CD14-positive monocyte (primary cell): ENCODE data around the gene PCYT2. TPM values are rescaled to one million over a fixed set of nuclear protein-coding genes. Genes with fewer than 3 reads are reported as not detected.

Source experiments
- DNase-seq, 3 donors: peaks; one replicate each; pipeline ENCODE4 v3.0.0-alpha.2; 2011 to 2022
- H2AFZ ChIP-seq: 2 replicates; pipeline ENCODE4 v1.6.0; 2012; ENCODE audit warnings: mild to moderate bottlenecking, low read depth, low read length, inconsistent platforms; ENCODE audit not compliant: insufficient read depth, poor library complexity, severe bottlenecking
- H3K27ac ChIP-seq, 2 donors: 1 replicate in 1 of 2; 2 replicates in 1 of 2; pipeline ENCODE4 v1.5.1; 2012 to 2013; ENCODE audit warnings: low read length in 2 of 2, control low read depth in 1 of 2, inconsistent platforms in 1 of 2, low read depth in 1 of 2, mild to moderate bottlenecking in 1 of 2
- H3K27me3 ChIP-seq, 2 donors: one replicate each; pipeline versions ENCODE4 v1.6.0 to v1.6.1; 2011 to 2013; ENCODE audit warnings: low read length in 2 of 2; ENCODE audit not compliant: control insufficient read depth in 2 of 2, insufficient read depth in 2 of 2
- H3K36me3 ChIP-seq, 2 donors: replicated peaks in 1 of 2; 1 replicate in 1 of 2; 2 replicates in 1 of 2; pipeline versions ENCODE4 v1.5.1 to v1.6.1; 2012 to 2013; ENCODE audit warnings: low read length in 2 of 2, control low read depth in 1 of 2, inconsistent platforms in 1 of 2, mild to moderate bottlenecking in 1 of 2; ENCODE audit not compliant: insufficient read depth in 2 of 2, control insufficient read depth in 1 of 2
- H3K4me1 ChIP-seq, 2 donors: 1 replicate in 1 of 2; 2 replicates in 1 of 2; pipeline versions ENCODE4 v1.5.1 to v1.6.1; 2012 to 2013; ENCODE audit warnings: low read length in 2 of 2, control low read depth in 1 of 2, inconsistent platforms in 1 of 2, mild to moderate bottlenecking in 1 of 2, moderate library complexity in 1 of 2; ENCODE audit not compliant: insufficient read depth in 2 of 2, control insufficient read depth in 1 of 2
- H3K4me2 ChIP-seq: replicated peaks from 2 replicates; pipeline ENCODE3; 2012; ENCODE audit warnings: low read length, moderate library complexity, mild to moderate bottlenecking; ENCODE audit not compliant: poor library complexity, severe bottlenecking; ENCODE audit errors: extremely low read depth
- H3K4me3 ChIP-seq, 3 experiments: fragments of 200-600 bp in 1 of 3; sonication (generic) in 1 of 3; replicated peaks in 1 of 3; 1 replicate in 2 of 3; 2 replicates in 1 of 3; pipeline ENCODE4 v1.5.1; 2011 to 2013; ENCODE audit warnings: low read length in 3 of 3, mild to moderate bottlenecking in 3 of 3, control low read depth in 2 of 3, low read depth in 2 of 3, inconsistent platforms in 1 of 3, moderate library complexity in 1 of 3
- H3K79me2 ChIP-seq: 2 replicates; pipeline ENCODE4 v1.6.0; 2012; ENCODE audit warnings: mild to moderate bottlenecking, control low read depth, inconsistent platforms, low read length, moderate library complexity; ENCODE audit not compliant: insufficient read depth
- H3K9ac ChIP-seq: 2 replicates; pipeline ENCODE4 v1.6.0; 2017; ENCODE audit warnings: low read length, mild to moderate bottlenecking; ENCODE audit not compliant: insufficient read depth, poor library complexity, severe bottlenecking
- H3K9me3 ChIP-seq, 2 donors: replicated peaks in 1 of 2; 1 replicate in 1 of 2; 2 replicates in 1 of 2; pipeline versions ENCODE4 v1.5.1 to v1.6.1; 2012 to 2013; ENCODE audit warnings: low read length in 2 of 2, control low read depth in 1 of 2; ENCODE audit not compliant: control insufficient read depth in 1 of 2, insufficient read depth in 1 of 2
- H4K20me1 ChIP-seq: 2 replicates; pipeline ENCODE4 v1.6.0; 2012; ENCODE audit warnings: mild to moderate bottlenecking, low read length, control low read depth, moderate library complexity; ENCODE audit not compliant: insufficient read depth
- H3K27ac Mint-ChIP-seq, 7 donors: one replicate each; pipeline ENCODE4 v1.8.0; 2020; ENCODE audit warnings: mild to moderate bottlenecking in 7 of 7, mixed read lengths in 7 of 7, moderate library complexity in 6 of 7, inconsistent platforms in 2 of 7
- H3K27me3 Mint-ChIP-seq, 3 donors: one replicate each; pipeline ENCODE4 v1.8.0; 2021 to 2022; ENCODE audit warnings: low read depth in 3 of 3, mild to moderate bottlenecking in 3 of 3, mixed read lengths in 3 of 3, moderate library complexity in 3 of 3, inconsistent platforms in 1 of 3
- H3K36me3 Mint-ChIP-seq, 2 donors: one replicate each; pipeline ENCODE4 v1.8.0; 2020; ENCODE audit warnings: mixed read lengths in 2 of 2, inconsistent platforms in 1 of 2, mild to moderate bottlenecking in 1 of 2
- H3K4me1 Mint-ChIP-seq: one replicate; pipeline ENCODE4 v1.8.0; 2020; ENCODE audit warnings: mild to moderate bottlenecking, mixed read lengths
- H3K4me3 Mint-ChIP-seq, 2 donors: one replicate each; pipeline ENCODE4 v1.8.0; 2020; ENCODE audit warnings: mild to moderate bottlenecking in 2 of 2, mixed read lengths in 2 of 2, moderate library complexity in 1 of 2
- H3K9me3 Mint-ChIP-seq, 7 donors: one replicate each; pipeline ENCODE4 v1.8.0; 2020 to 2022; ENCODE audit warnings: mixed read lengths in 7 of 7, mild to moderate bottlenecking in 6 of 7, moderate library complexity in 6 of 7, inconsistent platforms in 2 of 7
- WGBS: methylation state at CpG from one replicate; pipeline ENCODE4 v1.1.5; 2013; ENCODE audit warnings: missing lambda C conversion rate; ENCODE audit not compliant: insufficient coverage; 5-methylcytosine and 5-hydroxymethylcytosine counted together
- intact Hi-C, 2 donors: fragments of 100-400 bp; cut with micrococcal nuclease; formaldehyde crosslinking; loops; one replicate each; pipeline versions ENCODE4 v1.15.0 to v1.15.1; 2023
- polyA plus RNA-seq, 3 donors: library from polyadenylated mRNA; depleted of rRNA in 1 of 3; unstranded in 2 of 3; stranded (reverse) in 1 of 3; fragments of 300-500 nt in 2 of 3; fragments of >200 nt in 1 of 3; fragmentation: Illumina TruSeq in 2 of 3; gene quantifications; 1 replicate in 2 of 3; 2 replicates in 1 of 3; pipeline ENCODE4 v1.2.3, GENCODE V29; 2012 to 2021
- TF ChIP-seq, protein P1 (sequence below): fragments of 200-600 bp; IDR thresholded peaks from one replicate; pipeline ENCODE4 v1.8.0; 2022; ENCODE audit warnings: antibody characterized with exemption, mild to moderate bottlenecking

The PCYT2 gene
- polyA plus RNA-seq, 3 donors = 10.7 to 14.5 (median 11.0) TPM

DNA sequence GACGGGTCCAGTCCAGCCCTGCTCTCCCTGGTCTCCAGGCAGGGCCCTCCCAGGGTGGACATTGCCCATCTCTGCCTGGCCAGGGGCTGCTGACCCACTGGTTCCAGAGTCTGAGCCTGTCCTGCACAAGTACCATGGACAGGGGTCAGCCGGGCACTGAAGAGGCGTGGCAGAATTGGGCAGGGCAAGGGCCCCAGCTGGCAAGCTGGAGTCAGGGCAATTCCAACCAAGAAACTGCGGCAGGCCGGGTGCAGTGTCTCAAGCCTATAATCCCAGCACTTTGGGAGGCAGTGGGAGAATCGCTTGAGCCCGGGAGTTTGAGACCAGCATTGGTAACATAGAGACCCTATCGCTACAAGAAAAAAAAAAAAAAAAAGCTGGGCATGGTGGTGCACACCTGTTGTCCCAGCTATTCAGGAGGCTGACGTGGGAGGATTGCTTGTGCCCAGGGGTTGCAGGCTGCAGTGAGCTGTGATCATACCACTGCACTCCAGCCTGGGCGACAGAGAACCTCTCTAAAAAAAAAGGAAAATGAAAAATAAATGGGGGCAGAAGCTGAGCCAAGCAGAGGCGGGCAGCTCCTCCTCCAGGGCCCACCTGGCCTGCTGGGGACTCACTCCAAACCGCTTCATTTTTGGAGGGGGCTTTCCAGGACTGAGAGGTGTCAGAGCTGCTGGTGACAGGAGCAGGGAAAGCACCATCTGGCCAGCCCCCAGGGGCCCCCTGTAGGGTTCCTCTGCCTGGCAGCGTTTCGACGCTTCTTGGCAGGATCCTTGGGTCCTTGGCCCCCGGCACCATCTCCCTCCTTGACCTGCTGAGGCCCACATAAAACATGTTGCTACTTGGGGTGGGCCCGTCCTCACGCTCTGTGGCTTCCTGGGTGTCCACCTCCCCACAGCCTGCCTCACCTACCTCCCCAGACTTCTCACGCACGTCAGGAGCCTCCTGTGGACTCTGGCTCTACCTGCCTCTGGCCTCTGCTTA lies 19.2 kb upstream of the PCYT2 start:
- H3K4me1 ChIP-seq = peaks cover 22 to 28% of the 10 kb centered on the region in 2 donors
- peaks cover 0 to 2% of the 10 kb centered on the region in 2 donors for H3K36me3 Mint-ChIP-seq
- H4K20me1 ChIP-seq = peaks cover 10% of the 10 kb centered on the region
- H3K4me3 ChIP-seq = no peak overlapping the region
- peak overlapping the region in 1 of 2 donors; percentile 61 for H3K4me3 Mint-ChIP-seq
- H3K27me3 Mint-ChIP-seq = peaks cover 35 to 49% (median 36%) of the 10 kb centered on the region in 3 donors
- peaks cover 0 to 5% (median 0%) of the 10 kb centered on the region in 7 donors for H3K9me3 Mint-ChIP-seq
- TF ChIP-seq, protein P1, sequence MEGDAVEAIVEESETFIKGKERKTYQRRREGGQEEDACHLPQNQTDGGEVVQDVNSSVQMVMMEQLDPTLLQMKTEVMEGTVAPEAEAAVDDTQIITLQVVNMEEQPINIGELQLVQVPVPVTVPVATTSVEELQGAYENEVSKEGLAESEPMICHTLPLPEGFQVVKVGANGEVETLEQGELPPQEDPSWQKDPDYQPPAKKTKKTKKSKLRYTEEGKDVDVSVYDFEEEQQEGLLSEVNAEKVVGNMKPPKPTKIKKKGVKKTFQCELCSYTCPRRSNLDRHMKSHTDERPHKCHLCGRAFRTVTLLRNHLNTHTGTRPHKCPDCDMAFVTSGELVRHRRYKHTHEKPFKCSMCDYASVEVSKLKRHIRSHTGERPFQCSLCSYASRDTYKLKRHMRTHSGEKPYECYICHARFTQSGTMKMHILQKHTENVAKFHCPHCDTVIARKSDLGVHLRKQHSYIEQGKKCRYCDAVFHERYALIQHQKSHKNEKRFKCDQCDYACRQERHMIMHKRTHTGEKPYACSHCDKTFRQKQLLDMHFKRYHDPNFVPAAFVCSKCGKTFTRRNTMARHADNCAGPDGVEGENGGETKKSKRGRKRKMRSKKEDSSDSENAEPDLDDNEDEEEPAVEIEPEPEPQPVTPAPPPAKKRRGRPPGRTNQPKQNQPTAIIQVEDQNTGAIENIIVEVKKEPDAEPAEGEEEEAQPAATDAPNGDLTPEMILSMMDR = no peak
- no peak overlapping the region for H3K4me2 ChIP-seq
- H3K27ac Mint-ChIP-seq = peak overlapping the region in 1 of 7 donors; percentile 51
- H3K4me1 Mint-ChIP-seq = peaks cover 25% of the 10 kb centered on the region
- peaks cover 9 to 39% of the 10 kb centered on the region in 2 donors for H3K27me3 ChIP-seq
- peaks cover 18% of the 10 kb centered on the region for H3K79me2 ChIP-seq
- H2AFZ ChIP-seq = no peak overlapping the region
- H3K36me3 ChIP-seq = no peaks in the 10 kb centered on the region
- no peak for DNase-seq
- no peaks in the 10 kb centered on the region for H3K9me3 ChIP-seq
- intact Hi-C loops = no loop called here
- H3K27ac ChIP-seq = no peak overlapping the region
- WGBS = 55% methylated on average over 10 of the region's 20 CpGs
- no peak overlapping the region for H3K9ac ChIP-seq

DNA sequence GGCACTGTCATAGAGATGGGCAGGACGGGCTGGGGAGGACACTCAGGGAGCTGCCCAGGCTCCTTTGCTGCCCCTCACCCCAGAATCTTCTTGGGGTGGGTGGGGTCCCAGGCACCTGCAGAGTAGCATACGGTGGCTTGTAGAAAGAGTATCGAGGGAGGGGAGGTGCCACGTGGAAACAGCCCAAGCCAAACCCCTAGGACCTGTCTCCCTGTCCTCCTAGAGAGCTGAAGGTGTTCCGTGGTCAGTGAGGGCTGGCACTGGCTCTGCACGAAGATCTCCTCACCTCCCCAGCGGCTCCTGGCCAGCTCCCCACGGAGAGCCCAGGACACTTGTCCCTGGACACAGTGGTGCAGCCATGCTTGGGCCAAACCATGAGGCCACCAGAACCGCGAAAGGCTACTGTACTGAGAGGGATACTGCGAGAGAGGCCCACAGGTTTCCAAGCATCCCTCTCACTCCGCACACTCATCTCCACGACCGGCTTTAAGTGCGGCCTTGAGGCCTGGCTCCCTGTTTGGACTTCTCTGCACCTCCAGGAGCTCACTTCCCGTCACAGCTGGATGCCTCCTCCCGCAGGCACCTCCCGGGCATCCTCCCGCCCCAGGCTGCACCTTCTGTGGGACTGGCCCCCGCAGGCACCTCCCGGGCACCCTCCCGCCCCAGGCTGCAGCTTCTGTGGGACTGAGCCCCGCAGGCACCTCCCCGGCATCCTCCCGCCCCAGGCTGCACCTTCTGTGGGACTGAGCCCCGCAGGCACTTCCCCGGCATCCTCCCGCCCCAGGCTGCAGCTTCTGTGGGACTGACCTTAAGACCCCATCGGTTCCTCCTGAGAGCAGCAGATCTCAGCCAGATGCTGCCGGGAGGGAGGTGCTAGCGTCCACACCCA lies 18.3 kb upstream of the PCYT2 start:
- H3K79me2 ChIP-seq = peaks cover 27% of the 10 kb centered on the region
- Mint-ChIP-seq H3K4me3 (peak overlapping the region in 1 of 2 donors; percentile 75), H3K4me1 (peaks cover 34% of the 10 kb centered on the region), H3K36me3 (peaks cover 0 to 2% of the 10 kb centered on the region in 2 donors), H3K27ac (no peak overlapping the region), H3K27me3 (peaks cover 34 to 45% (median 36%) of the 10 kb centered on the region in 3 donors), H3K9me3 (peaks cover 0 to 5% (median 0%) of the 10 kb centered on the region in 7 donors)
- no peak overlapping the region for H3K4me2 ChIP-seq
- no peak overlapping the region for H3K4me3 ChIP-seq
- H2AFZ ChIP-seq = no peak overlapping the region
- intact Hi-C loops = loop anchor here in 1 of 2 donors (5.0 kb wide), 2 partner anchors 48 to 57 kb away; partner anchors contain the start of genes ARHGDIA and ASPSCR1
- no peak overlapping the region for H3K27ac ChIP-seq
- H3K9ac ChIP-seq = no peak overlapping the region
- no peak for DNase-seq
- H3K36me3 ChIP-seq = no peaks in the 10 kb centered on the region
- no peaks in the 10 kb centered on the region for H3K9me3 ChIP-seq
- TF ChIP-seq, protein P1 = no peak
- H4K20me1 ChIP-seq = peaks cover 19% of the 10 kb centered on the region
- H3K27me3 ChIP-seq = peaks cover 9 to 39% of the 10 kb centered on the region in 2 donors
- H3K4me1 ChIP-seq = peaks cover 32 to 38% of the 10 kb centered on the region in 2 donors
- 97% methylated on average over 17 of the region's 31 CpGs for WGBS
